ENCODE data around the gene VCL. TPM values are rescaled to one million over a fixed set of nuclear protein-coding genes. Genes with fewer than 3 reads are reported as not detected.

Gene VCL
- total RNA-seq, 1 donor from 2014 or later = 74.6 TPM

DNA sequence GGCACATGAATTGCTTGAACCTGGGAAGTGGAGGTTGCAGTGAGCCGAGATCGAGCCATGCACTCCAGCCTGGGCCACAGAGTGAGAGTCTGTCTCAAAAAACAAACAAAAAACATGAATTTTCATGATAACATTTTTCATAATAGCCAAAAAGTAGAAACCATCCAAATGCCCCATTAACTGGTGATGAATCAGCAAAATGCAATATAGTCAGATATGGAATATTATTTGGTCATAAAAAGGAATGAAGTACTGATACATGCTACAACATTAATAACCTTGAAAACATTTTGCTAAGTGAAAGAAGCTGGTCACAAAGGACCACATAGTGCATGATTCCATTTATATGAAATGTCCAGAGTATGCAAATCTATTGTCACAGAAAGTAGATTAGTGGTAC, 24.5 kb upstream of the VCL start:
- DNase-seq (ENCODE audit: extremely low spot score in 2 of 2) = peak in 1 of 2 donors; percentile 6
- intact Hi-C loops (cut with DNase I) = no loop called here

DNA sequence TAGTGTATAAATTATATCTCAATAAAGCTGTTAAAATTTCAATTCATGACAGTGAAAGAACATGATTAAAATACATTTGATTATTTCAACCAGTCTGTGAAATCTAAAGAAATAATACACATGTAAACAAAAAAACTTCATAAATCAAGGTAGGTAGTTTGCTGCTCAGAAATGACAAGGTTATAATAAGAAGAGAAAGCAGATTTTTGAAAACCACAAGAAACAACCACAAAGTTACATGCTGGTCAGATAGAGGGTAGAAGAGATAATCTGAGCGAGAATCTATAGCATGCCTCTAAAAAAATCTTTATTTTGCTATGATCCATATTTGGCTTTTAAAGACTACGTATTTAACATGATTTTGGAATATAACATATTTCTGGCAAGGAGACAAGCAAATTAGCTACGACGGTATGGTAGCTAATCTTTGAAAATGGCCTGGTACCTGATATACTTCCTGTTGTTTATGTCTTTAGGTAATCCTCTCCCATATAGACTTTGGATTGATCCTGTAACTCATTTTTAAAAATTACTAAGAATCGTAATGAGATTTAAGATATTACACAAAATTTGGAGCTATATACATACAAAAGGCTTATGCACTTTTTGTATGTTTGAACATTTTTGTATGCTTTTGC, 23.5 kb upstream of the VCL start:
- intact Hi-C loops (cut with DNase I) = no loop called here
- H3K9me3 ChIP-seq = no peaks in the 10 kb centered on the region
- no peak for DNase-seq (ENCODE audit: extremely low spot score in 2 of 2)
- H3K36me3 ChIP-seq = no peaks in the 10 kb centered on the region
- H3K4me3 ChIP-seq = no peak overlapping the region
- H3K4me1 ChIP-seq = no peaks in the 10 kb centered on the region
- no peak overlapping the region for H3K27ac ChIP-seq
- H3K27me3 ChIP-seq = no peaks in the 10 kb centered on the region
- no peak for TF ChIP-seq POLR2A (IDR thresholded peaks at IDR 0.05)
- TF ChIP-seq, protein P1, sequence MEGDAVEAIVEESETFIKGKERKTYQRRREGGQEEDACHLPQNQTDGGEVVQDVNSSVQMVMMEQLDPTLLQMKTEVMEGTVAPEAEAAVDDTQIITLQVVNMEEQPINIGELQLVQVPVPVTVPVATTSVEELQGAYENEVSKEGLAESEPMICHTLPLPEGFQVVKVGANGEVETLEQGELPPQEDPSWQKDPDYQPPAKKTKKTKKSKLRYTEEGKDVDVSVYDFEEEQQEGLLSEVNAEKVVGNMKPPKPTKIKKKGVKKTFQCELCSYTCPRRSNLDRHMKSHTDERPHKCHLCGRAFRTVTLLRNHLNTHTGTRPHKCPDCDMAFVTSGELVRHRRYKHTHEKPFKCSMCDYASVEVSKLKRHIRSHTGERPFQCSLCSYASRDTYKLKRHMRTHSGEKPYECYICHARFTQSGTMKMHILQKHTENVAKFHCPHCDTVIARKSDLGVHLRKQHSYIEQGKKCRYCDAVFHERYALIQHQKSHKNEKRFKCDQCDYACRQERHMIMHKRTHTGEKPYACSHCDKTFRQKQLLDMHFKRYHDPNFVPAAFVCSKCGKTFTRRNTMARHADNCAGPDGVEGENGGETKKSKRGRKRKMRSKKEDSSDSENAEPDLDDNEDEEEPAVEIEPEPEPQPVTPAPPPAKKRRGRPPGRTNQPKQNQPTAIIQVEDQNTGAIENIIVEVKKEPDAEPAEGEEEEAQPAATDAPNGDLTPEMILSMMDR (IDR thresholded peaks at IDR 0.05) = no peak
- no peak for TF ChIP-seq POLR2AphosphoS5 (IDR thresholded peaks at IDR 0.05; ENCODE audit: insufficient read depth in 1 of 2, low read depth in 1 of 2)

More for the DNA sequence above, 24.5 kb upstream of the VCL start:
- Histone ChIP-seq H3K4me1 (no peaks in the 10 kb centered on the region), H3K4me3 (no peak overlapping the region), H3K27ac (no peak overlapping the region), H3K27me3 (no peaks in the 10 kb centered on the region), H3K36me3 (no peaks in the 10 kb centered on the region), H3K9me3 (no peaks in the 10 kb centered on the region)
- no peak for TF ChIP-seq POLR2AphosphoS5 (IDR thresholded peaks at IDR 0.05; ENCODE audit: insufficient read depth in 1 of 2, low read depth in 1 of 2)
- TF ChIP-seq POLR2A (IDR thresholded peaks at IDR 0.05) = no peak
- TF ChIP-seq, protein P1 (IDR thresholded peaks at IDR 0.05) = no peak

DNA sequence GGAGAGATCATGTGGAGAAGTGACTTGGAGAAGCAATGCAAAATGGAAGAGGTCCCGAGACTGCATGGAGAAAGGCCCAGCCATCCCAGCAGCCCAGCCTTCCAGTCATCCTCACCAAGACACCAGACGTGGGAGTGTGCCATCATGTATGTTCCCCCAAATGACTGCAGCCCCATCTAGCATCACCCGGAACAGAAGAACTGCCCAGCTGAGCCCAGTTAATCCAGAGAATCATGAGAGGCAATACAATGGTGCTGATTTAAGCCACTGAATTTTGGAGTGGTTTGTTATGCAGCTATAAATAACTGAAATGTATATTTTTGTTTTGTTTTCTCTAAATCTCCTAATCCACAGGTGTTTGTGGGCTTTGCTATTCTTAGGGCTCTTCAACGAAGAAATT, 22.5 kb upstream of the VCL start:
- Histone ChIP-seq H3K9me3 (no peaks in the 10 kb centered on the region), H3K4me1 (no peaks in the 10 kb centered on the region), H3K36me3 (no peaks in the 10 kb centered on the region), H3K4me3 (no peak overlapping the region), H3K27ac (no peak overlapping the region), H3K27me3 (no peaks in the 10 kb centered on the region)
- TF ChIP-seq POLR2AphosphoS5 (IDR thresholded peaks at IDR 0.05; ENCODE audit: insufficient read depth in 1 of 2, low read depth in 1 of 2) (no peak), POLR2A (IDR thresholded peaks at IDR 0.05) (no peak)
- TF ChIP-seq, protein P1 (IDR thresholded peaks at IDR 0.05) = no peak
- intact Hi-C loops (cut with DNase I) = no loop called here
- peak in 1 of 2 donors; percentile 62 for DNase-seq (ENCODE audit: extremely low spot score in 2 of 2)

DNA sequence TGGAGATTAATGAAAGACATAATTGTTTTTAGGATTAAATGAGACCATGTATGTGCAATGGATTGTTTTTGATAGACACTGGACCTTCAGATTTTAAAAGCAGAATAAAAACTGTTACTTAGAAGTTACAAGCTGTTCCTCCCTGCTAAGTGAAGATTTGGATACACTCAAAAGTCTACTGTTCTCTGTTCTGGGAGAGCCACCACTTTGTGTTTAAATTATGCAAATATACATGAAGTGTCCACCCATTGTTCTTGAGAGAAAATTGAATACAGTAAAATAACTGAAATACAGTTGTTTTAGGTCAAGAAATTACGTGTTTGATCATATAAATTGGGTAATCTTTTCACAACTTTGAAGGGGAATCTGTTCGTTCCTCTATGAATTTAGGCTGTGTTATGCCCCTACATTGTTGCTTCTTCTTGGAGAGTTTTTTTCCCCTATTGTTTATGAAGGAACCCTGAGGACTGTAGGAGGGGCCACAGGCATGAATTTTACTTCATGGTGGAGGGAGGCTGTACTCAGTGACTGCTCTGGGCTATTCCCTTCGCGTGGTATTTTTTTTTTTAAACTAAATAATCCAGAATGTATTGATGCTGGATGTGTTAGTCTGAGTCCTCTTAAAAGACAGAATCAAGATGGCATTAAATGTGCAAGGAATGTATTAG, 18.6 kb upstream of the VCL start:
- Histone ChIP-seq H3K9me3 (no peaks in the 10 kb centered on the region), H3K4me1 (no peaks in the 10 kb centered on the region), H3K27me3 (no peaks in the 10 kb centered on the region), H3K36me3 (no peaks in the 10 kb centered on the region), H3K4me3 (no peak overlapping the region), H3K27ac (no peak overlapping the region)
- TF ChIP-seq POLR2A (IDR thresholded peaks at IDR 0.05) (no peak), POLR2AphosphoS5 (IDR thresholded peaks at IDR 0.05; ENCODE audit: insufficient read depth in 1 of 2, low read depth in 1 of 2) (no peak)
- TF ChIP-seq, protein P1 (IDR thresholded peaks at IDR 0.05) = no peak
- intact Hi-C loops (cut with DNase I) = no loop called here
- DNase-seq (ENCODE audit: extremely low spot score in 2 of 2) = no peak

All from vagina (tissue), 2 donors.